Neutrophil (primary cell): ENCODE data around the gene PRDM12.

ENCODE experiments used
- H3K27ac ChIP-seq: fragments of 200-600 bp; sonication (generic); 2 replicates; pipeline ENCODE4 v1.5.1; 2016; ENCODE audit warnings: mild to moderate bottlenecking, moderate library complexity
- H3K27me3 ChIP-seq: fragments of 200-600 bp; sonication (generic); 2 replicates; pipeline ENCODE4 v1.6.0; 2016; ENCODE audit warnings: mild to moderate bottlenecking
- H3K36me3 ChIP-seq: fragments of 200-600 bp; sonication (generic); 2 replicates; pipeline ENCODE4 v1.5.1; 2017
- H3K4me1 ChIP-seq, 2 experiments: fragments of 200-600 bp in 1 of 2; sonication (generic) in 1 of 2; 1 replicate in 1 of 2; 2 replicates in 1 of 2; pipeline versions ENCODE4 v1.5.1 to v1.6.1; 2013 to 2016; ENCODE audit warnings: low read depth in 1 of 2, low read length in 1 of 2, mild to moderate bottlenecking in 1 of 2, moderate library complexity in 1 of 2; ENCODE audit not compliant: control insufficient read depth in 1 of 2, insufficient read depth in 1 of 2
- H3K4me3 ChIP-seq, 2 experiments: fragments of 200-600 bp in 1 of 2; sonication (generic) in 1 of 2; 1 replicate in 1 of 2; 2 replicates in 1 of 2; pipeline ENCODE4 v1.5.1; 2013 to 2016; ENCODE audit warnings: low read depth in 1 of 2, low read length in 1 of 2, mild to moderate bottlenecking in 1 of 2, moderate library complexity in 1 of 2
- H3K9me3 ChIP-seq: fragments of 200-600 bp; sonication (generic); 2 replicates; pipeline ENCODE4 v1.5.1; 2016
- CTCF ChIP-seq: fragments of 200-600 bp; sonication (generic); IDR thresholded peaks from 2 replicates; pipeline ENCODE4 v1.5.1; 2016; ENCODE audit warnings: antibody characterized with exemption

PRDM12 gene

GRCh38 chr9:130634801-130635200 lies 29.6 kb upstream of the PRDM12 start:
- TF ChIP-seq CTCF = no peak
- H3K27ac ChIP-seq = no peak overlapping the region
- H3K9me3 ChIP-seq = no peaks in the 10 kb centered on the region
- H3K36me3 ChIP-seq = peaks cover 83% of the 10 kb centered on the region
- H3K4me1 ChIP-seq = no peaks in the 10 kb centered on the region
- H3K4me3 ChIP-seq = no peak overlapping the region
- H3K27me3 ChIP-seq = no peaks in the 10 kb centered on the region

DNA sequence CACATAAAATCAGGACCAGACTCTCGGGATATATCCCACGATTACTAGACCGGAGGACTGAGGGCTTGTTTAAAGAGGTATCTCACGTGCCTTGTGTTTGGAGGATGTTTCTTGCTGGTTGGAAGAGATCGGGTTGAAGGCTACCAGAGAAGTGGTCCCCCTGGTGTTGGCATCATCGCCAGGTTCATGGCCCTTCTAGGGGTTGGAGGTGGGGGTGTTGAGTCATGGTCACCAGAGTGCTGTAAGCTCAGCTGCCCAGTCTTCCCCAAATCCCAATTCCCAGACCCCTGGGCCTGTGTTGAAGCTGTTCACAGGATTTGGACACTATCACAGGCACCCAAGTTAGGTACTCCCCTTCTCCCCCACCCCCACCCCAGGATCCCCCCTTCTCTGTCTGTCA lies 29.1 kb upstream of the PRDM12 start:
- no peak overlapping the region for H3K4me3 ChIP-seq
- H3K27ac ChIP-seq = no peak overlapping the region
- no peaks in the 10 kb centered on the region for H3K9me3 ChIP-seq
- H3K36me3 ChIP-seq = peaks cover 78% of the 10 kb centered on the region
- H3K27me3 ChIP-seq = no peaks in the 10 kb centered on the region
- no peaks in the 10 kb centered on the region for H3K4me1 ChIP-seq
- TF ChIP-seq CTCF = no peak

GRCh38 chr9:130635721-130636647 lies 28.4 kb upstream of the PRDM12 start:
- Histone ChIP-seq H3K27me3 (no peaks in the 10 kb centered on the region), H3K36me3 (peaks cover 71% of the 10 kb centered on the region), H3K4me3 (no peak overlapping the region), H3K9me3 (no peaks in the 10 kb centered on the region), H3K4me1 (no peaks in the 10 kb centered on the region), H3K27ac (no peak overlapping the region)
- no peak for TF ChIP-seq CTCF

DNA sequence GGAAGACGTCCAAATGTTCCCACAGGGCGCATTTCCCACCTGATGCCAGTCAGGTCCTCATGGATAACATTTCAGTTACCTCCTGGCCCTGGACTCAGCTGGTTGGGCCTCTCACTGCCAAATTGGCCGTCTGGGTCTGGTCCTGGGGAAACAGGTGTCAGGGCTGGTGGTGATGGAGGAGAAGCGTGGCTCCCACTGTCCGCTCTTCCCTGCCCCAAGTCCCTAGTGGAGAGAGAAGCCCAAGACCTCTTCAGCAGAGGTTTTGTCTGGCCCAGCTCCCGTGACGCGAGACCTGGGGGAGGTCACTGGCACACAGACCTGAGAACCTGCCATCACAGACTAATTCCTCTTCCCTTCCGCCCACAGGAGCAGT lies 27.8 kb upstream of the PRDM12 start:
- Histone ChIP-seq H3K36me3 (peaks cover 64% of the 10 kb centered on the region), H3K27me3 (no peaks in the 10 kb centered on the region), H3K9me3 (no peaks in the 10 kb centered on the region), H3K27ac (no peak overlapping the region), H3K4me1 (no peaks in the 10 kb centered on the region), H3K4me3 (no peak overlapping the region)
- TF ChIP-seq CTCF = no peak

GRCh38 chr9:130638284-130639123 lies 25.9 kb upstream of the PRDM12 start:
- H3K27ac ChIP-seq = no peak overlapping the region
- H3K9me3 ChIP-seq = no peaks in the 10 kb centered on the region
- H3K4me3 ChIP-seq = no peak overlapping the region
- no peaks in the 10 kb centered on the region for H3K27me3 ChIP-seq
- peaks cover 46% of the 10 kb centered on the region for H3K36me3 ChIP-seq
- no peak for TF ChIP-seq CTCF
- no peaks in the 10 kb centered on the region for H3K4me1 ChIP-seq
